Effector CD8-positive, alpha-beta T cell (primary cell): ENCODE results near the gene PLIN1.

Experiments
- DNase-seq: peaks from one replicate; lab custom pipeline; 2025; lab: John Stamatoyannopoulos, UW

Gene PLIN1

DNA sequence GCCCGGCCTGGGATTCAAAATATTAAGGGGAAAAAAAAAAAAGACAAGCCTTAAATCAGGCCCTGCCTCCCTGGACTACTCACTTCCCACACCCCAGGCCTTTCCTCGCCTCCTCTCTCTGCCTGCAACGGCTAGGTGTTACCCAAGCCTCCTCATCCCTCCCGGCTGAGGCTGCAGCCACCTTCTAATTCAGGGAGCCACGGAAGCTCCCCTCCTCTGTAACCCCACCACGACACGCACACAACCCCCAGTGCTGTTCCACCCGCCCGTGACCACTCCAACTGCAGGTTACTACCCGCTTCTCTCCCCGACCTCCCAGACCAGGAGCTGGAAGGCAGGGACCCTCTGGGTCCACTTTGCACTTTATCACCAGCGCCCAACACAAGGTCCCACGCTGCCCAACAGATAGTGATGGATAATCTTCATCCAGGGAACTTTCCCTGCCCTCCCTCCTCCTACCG lies 24.8 kb downstream of the PLIN1 start:
- DNase-seq, result no peak

DNA sequence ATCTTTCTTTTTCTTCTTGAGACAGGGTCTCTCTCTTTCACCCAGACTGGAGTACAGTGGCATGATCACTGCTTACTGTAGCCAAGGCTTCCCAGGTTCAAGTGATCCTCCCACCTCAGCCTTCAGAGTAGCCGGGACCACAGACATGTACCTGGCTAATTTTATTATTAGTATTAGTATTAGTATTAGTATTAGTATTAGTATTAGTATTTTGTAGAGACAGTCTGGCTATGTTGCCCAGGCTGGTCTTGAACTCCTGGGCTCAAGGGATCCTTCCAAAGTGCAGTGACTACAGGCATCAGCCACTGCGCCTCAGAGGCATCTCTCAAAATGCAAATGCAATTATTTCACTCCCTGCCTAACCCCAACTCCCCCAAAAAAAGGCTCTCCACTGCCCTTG lies 25.6 kb downstream of the PLIN1 start:
- no peak for DNase-seq

DNA sequence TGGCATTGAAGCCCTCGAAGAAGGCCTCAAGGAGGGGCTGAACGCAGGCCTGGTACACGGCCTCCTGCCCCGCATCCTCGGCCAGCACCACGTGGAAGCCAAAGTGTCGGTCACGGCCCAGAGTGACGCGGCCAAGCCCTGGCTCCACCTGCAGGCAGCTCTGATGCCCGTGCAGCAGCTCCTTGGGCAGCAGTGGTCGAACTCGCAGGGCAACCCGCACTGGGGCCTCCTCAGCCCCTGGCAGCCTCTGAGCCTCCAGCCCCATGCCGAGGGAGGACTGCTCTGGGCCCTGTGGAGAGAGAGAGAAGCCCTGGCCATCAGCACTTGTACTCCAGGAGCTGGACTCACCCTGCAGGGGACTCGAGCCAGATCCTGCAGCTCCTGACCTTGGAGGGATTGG lies 26.5 kb downstream of the PLIN1 start:
- no peak for DNase-seq

DNA sequence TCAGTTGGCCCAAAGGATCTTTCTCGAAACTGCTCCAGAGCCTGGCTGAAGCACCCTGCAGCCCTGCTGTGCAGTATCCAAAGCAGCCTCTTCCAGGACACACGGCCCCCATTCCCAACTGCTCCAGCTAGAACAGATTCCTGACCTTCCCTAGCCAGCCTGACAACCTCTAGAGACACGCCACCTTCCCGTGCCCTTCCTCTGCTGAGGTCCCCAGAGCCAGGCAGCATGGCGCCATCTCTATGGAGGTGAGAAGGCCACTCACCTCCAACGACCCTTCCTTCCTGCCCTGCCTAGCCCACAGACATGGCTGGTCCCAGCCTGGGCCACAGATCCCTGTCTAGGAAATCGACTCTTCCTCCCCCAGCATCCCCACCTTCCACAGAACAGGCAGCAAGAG lies 27.0 kb downstream of the PLIN1 start:
- DNase-seq, result no peak

GRCh38 chr15:89649716-89650115 lies 29.5 kb downstream of the PLIN1 start:
- no peak for DNase-seq

- DNase-seq, result no peak
Observed at GRCh38 chr15:89649013-89649625, 30.0 kb downstream of the PLIN1 start.

DNA sequence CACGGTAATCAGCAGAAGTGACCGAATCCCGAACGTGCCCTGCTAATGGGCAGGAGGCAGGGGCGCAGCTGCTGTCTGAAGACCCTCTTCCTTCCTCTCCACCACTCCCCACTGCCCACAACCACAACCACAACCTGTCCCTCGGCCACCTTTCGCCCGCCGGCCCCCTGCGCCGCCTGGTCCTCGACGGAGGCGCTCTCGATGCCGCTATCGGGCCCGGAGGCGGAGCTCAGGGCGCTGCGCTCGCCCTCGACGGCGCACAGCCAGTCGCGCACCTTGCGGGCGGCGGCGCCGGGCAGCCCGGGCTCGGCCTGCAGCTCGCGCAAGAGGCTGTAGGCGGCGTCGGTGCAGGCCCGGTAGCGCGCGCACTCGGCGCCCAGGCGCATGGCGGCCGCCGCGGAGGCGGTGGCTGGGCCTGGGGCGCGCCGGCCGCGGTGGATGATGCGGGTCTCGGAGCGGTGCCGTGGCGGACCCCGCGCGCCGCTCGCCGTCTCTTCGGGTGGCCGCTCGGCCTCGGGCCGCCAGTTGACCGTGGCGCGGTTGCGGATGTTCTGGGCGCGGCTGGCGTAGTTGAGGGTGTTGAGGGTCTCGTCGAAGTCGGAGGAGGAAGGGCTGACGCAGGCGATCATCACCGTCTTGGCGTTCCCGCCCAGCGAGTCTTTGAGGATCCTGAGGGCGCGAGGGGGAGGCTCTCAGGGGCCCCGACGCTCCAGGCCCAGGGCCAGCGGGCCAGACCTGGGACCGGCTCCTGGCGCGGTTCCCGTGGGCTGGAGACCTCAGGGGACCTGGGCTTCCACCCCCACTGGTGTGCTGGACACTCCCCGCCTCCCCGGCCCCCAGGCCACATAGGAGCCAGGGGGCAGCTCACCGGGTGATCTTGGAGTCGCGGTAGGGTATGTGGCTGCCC lies 30.8 kb downstream of the PLIN1 start:
- no peak for DNase-seq

- DNase-seq, result peak; percentile 24
Observed at GRCh38 chr15:89647191-89647851, 31.8 kb downstream of the PLIN1 start.

- DNase-seq, result no peak
Observed at GRCh38 chr15:89646416-89647141, 32.6 kb downstream of the PLIN1 start.

DNA sequence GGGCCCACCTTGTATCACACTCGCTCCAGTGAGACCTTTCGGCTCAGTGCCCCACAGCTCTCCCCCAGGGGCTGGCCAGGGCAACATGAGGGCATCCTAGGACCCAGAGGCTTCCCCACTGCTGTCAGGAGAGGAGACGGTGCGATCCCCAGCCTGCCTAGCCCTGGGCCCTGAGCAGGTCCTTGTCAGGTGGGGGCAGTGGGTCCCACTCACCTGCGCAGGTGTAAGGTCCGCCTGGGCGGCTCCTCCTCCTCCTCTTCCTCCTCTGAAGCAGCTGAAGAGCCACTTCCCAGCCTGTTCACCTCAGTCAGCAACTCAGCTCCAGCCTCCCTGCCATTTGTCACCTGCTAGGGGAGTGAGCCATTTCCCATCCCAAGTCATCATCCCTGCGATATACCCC lies 33.5 kb downstream of the PLIN1 start:
- no peak for DNase-seq

- no peak for DNase-seq
Observed at GRCh38 chr15:89642106-89642505, 37.1 kb downstream of the PLIN1 start.

GRCh38 chr15:89641053-89641452 lies 38.1 kb downstream of the PLIN1 start:
- no peak for DNase-seq

- DNase-seq, result no peak
Observed at GRCh38 chr15:89640245-89640644, 38.9 kb downstream of the PLIN1 start.

- DNase-seq, result no peak
Observed at GRCh38 chr15:89633585-89633984, 45.6 kb downstream of the PLIN1 start.

DNA sequence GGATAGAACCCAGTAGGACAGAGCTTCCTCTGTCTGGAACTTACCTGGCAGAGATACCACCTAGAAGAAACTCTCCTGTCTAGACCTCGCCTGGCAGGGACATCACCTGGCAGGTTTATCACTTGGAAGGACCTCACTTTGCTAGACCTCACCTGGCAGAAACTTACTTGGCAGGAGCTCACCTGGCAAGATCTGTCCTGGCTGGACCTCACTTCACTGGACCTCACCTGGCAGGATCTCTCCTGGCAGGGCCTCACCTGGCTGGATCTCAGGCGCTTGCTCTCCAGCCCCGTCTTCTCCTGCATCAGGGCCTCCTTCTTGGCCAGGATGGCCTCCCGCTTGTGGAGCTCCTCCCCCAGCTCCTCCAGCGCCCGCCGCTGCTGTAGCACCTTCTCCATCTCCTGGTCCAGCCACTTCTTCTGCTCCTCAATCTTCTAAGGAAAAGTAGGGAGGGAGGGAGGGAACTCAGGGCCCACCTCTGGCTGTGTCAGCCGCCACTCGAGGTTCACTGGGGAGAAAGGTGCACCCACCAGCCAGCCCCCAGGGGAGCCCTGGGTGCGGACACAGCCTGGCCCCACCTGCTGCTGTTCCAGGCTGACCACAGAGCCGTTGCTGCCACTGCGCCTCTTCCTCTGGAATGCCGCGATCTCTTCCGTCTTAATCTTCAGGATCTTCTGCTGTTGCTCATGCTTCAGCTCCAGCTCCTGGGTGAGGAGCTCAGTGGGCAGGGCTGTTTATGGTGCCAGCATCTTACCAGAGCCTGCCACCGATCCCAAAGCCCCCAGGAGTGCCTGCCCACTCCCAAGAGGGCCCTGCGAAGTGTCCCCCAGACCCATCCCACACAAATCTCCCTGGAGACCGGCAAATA lies 46.4 kb downstream of the PLIN1 start:
- DNase-seq, result no peak

- DNase-seq, result no peak
Observed at GRCh38 chr15:89631902-89632264, 47.3 kb downstream of the PLIN1 start.

DNA sequence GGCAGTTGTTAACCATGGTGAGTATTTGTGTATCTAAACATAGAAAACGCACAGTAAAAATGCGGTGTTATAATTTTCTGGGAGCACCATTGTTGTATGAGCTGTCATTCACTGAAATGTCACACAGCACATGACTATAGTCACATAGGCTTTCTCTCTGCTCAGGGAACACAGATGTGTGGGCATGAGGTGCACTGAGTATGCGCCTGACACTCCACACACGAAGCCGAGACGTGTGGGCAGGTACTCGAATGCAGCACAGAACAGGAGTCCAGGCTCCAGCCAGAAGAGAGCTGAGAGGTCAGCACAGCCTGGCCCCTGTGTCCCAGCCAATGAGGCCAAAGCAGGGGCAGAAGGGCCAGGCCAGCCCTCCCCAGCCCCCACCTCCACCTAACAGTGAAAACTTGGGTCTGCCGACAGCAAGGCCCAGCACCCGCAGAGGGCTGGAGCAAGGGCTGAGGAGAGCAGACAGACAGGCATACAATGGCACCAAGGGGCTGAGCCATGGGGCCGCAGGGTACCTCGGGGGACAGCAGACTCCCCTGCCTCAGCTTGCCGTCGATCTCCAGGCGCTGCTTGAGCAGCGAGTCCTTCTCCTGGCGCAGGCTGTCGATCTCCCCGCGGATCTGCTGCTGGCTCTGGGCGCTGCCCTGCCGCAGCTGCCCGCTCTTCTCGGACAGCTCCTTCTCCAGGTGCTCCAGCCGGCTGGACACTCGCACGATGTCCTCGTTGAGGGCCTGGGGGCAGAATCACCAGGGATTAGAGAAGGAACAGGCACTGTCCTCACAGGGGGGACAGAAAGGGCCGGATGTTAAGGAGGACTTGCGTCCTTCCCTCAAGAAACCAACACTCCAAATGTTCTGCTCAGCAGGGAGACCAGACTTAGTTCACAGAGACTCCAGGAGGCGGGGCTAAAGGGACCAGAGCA lies 47.9 kb downstream of the PLIN1 start:
- DNase-seq, result no peak

- DNase-seq, result no peak
Observed at GRCh38 chr15:89630260-89630659, 48.9 kb downstream of the PLIN1 start.

DNA sequence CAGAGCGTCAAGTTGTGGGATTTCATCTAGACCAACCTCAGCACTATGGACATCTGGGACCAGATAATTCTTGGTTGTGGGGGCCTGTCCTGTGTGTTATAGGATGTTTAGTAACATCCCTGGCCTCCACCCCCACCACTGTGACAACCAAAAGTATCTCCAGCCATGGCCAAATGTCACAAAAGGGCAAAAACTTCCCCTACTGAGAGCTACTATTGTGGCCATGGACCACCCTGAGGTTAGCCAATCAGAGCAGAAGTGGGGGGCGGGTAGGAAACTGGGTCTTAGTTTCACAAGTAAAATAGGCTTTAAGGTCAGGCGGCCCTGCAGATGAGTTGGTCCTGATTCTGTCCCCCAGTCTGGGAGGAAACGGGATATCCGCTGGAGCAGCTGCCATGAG lies 49.3 kb downstream of the PLIN1 start:
- no peak for DNase-seq
